CD4-positive, alpha-beta memory T cell (primary cell): ENCODE results near the gene MMP7. TPM values are rescaled to one million over a fixed set of nuclear protein-coding genes. Genes with fewer than 3 reads are reported as not detected.

ENCODE experiments used
- CTCF ChIA-PET: fragments of 350-600 bp; sonication (Branson Sonifier 250); formaldehyde crosslinking; loops from one replicate; lab custom pipeline; 2021; ENCODE audit warnings: inconsistent platforms; ENCODE audit not compliant: partially characterized antibody; lab: Charles Lee
- POLR2A ChIA-PET: fragments of 350-600 bp; sonication (Branson Sonifier 250); formaldehyde crosslinking; loops from one replicate; lab custom pipeline; 2021; ENCODE audit not compliant: partially characterized antibody; lab: Charles Lee
- DNase-seq, 5 donors: peaks; one replicate each; pipeline versions ENCODE4 v3.0.0 to v3.0.0-alpha.2; 2020 to 2022; ENCODE audit warnings: mixed read lengths in 1 of 5
- H3K27ac ChIP-seq: one replicate; pipeline ENCODE4 v1.7.0; 2013; ENCODE audit warnings: low read depth, low read length
- H3K27me3 ChIP-seq: 2 replicates; pipeline ENCODE4 v1.7.0; 2013; ENCODE audit warnings: mild to moderate bottlenecking, low read length, moderate library complexity; ENCODE audit not compliant: insufficient read depth
- H3K36me3 ChIP-seq: 2 replicates; pipeline ENCODE4 v1.7.0; 2013; ENCODE audit warnings: mild to moderate bottlenecking, low read length, moderate library complexity; ENCODE audit not compliant: insufficient read depth
- H3K4me1 ChIP-seq: 2 replicates; pipeline ENCODE4 v1.7.0; 2013; ENCODE audit warnings: mild to moderate bottlenecking, low read length, moderate library complexity; ENCODE audit not compliant: insufficient read depth
- H3K4me3 ChIP-seq, 2 donors: one replicate each; pipeline ENCODE4 v1.7.0; 2013; ENCODE audit warnings: low read length in 2 of 2, mild to moderate bottlenecking in 1 of 2
- H3K9me3 ChIP-seq, 2 donors: one replicate each; pipeline ENCODE4 v1.7.0; 2013; ENCODE audit warnings: low read length in 2 of 2, control low read depth in 1 of 2; ENCODE audit not compliant: control insufficient read depth in 1 of 2
- H3K27ac Mint-ChIP-seq, 7 donors: one replicate each; pipeline ENCODE4 v1.8.0; 2020 to 2021; ENCODE audit warnings: mixed read lengths in 7 of 7, mild to moderate bottlenecking in 6 of 7, inconsistent platforms in 3 of 7, moderate library complexity in 3 of 7
- H3K27me3 Mint-ChIP-seq, 2 donors: one replicate each; pipeline ENCODE4 v1.8.0; 2020 to 2021; ENCODE audit warnings: mixed read lengths in 2 of 2
- H3K36me3 Mint-ChIP-seq, 2 donors: one replicate each; pipeline ENCODE4 v1.8.0; 2020 to 2021; ENCODE audit warnings: mixed read lengths in 2 of 2, inconsistent platforms in 1 of 2, mild to moderate bottlenecking in 1 of 2
- H3K4me1 Mint-ChIP-seq, 4 donors: one replicate each; pipeline ENCODE4 v1.8.0; 2020 to 2021; ENCODE audit warnings: mixed read lengths in 4 of 4, mild to moderate bottlenecking in 1 of 4
- H3K4me3 Mint-ChIP-seq, 8 donors: one replicate each; pipeline ENCODE4 v1.8.0; 2020 to 2021; ENCODE audit warnings: mixed read lengths in 8 of 8, mild to moderate bottlenecking in 7 of 8, moderate library complexity in 6 of 8, inconsistent platforms in 3 of 8
- H3K9me3 Mint-ChIP-seq, 8 donors: one replicate each; pipeline ENCODE4 v1.8.0; 2020 to 2021; ENCODE audit warnings: mixed read lengths in 8 of 8, mild to moderate bottlenecking in 5 of 8, inconsistent platforms in 3 of 8, moderate library complexity in 1 of 8
- intact Hi-C: fragments of 100-400 bp; cut with micrococcal nuclease; formaldehyde crosslinking; loops from one replicate; pipeline ENCODE4 v1.15.1; 2023
- polyA plus RNA-seq, 2 donors: library from polyadenylated mRNA; unstranded; fragments of 300-500 nt; fragmentation: Illumina TruSeq; gene quantifications; one replicate each; pipeline ENCODE4 v1.2.3, GENCODE V29; 2021
- total RNA-seq, 2 experiments: library from RNA; stranded (reverse); gene quantifications; one replicate each; pipeline ENCODE4 v1.2.3, GENCODE V29; 2021

The MMP7 gene
- total and polyA plus RNA-seq, 4 experiments from 2014 or later = not detected

DNA sequence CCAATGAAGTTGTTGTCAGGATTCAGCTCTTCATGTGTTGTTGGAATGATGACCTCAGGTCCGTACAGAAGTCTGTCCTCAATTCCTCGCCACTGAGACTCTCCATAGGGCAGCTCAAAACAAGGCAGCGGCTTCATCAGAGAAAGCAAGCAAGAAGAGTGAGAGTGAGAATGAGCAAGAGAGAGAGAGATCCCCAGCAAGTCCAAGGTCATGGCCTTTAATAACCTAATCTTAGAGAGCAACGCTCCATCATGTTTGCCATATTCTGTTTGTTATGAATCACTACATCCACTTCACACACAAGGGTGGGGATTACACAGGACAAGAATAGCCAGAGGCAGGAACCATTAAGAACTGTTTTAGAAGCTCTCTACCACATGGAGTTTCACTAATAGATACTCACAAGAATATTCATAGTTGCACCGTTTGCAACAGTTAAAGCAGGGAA is 23.3 kb upstream of the MMP7 start:
- no peaks in the 10 kb centered on the region for H3K27me3 ChIP-seq
- intact Hi-C loops = no loop called here
- Mint-ChIP-seq H3K9me3 (no peaks in the 10 kb centered on the region), H3K27me3 (peaks cover 0 to 4% of the 10 kb centered on the region in 2 donors), H3K36me3 (no peaks in the 10 kb centered on the region), H3K4me3 (no peak overlapping the region), H3K4me1 (no peaks in the 10 kb centered on the region), H3K27ac (no peak overlapping the region)
- H3K27ac ChIP-seq = no peak overlapping the region
- DNase-seq = no peak
- ChIA-PET POLR2A (no interaction called here), CTCF (no interaction called here)
- H3K4me1 ChIP-seq = no peaks in the 10 kb centered on the region
- H3K4me3 ChIP-seq = no peak overlapping the region
- no peaks in the 10 kb centered on the region for H3K36me3 ChIP-seq
- H3K9me3 ChIP-seq = no peaks in the 10 kb centered on the region

DNA sequence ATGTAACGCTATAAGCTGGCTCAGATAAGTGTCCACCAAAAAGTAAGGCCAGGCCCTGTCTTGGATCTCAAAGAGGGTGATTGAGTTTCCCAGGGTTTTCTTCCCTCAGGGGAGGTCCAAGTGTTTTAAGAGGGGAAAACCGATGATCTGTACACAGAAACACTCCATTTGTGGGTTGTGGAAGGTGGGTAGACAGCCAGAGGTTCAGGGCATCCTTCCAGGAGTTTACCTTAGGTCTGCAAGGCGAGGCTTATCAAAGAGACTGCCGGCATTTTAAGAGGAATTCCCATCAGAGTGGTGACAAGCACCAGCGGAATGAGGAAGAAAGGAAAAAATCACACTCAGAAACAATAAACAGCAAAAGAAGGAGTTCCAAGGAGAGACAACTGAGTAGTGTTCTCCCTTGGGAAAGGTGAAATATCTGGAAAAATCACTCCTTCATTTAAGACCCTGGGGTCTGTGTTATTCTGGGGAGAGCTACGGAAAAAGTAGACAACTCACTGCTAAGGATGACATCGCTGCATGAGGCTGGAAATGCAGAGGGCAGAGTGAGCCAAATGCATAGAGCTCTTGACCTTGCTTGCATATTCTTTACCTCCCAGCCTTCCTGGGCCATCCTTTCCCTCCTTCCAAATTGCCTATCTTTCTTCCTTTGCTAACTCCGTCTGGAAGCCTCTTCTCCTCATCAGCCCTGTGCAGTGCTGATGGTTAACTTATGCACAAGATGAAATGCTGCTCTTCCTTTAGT is 22.1 kb upstream of the MMP7 start:
- H3K36me3 Mint-ChIP-seq = no peaks in the 10 kb centered on the region
- intact Hi-C loops = no loop called here
- CTCF ChIA-PET = no interaction called here

DNA sequence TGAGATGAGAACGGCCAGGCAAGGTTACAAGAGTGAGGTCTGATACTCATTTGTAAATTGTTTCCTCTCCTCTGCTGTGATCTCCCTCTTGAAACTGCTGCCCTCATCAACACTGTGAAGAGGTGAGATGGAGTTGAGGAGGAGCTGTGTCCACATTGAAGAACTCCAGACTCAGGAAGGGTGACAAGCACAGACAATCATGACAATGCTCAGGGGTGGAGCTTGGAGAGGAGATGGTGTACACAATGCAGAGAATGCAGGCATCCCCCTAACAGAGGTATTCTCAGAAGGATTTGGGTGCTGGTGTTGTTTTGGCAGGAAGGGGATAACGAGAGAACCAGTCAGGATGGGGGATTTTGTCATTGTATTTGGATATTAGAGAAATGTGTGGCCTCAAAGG is 21.5 kb upstream of the MMP7 start:
- H3K27me3 Mint-ChIP-seq = peaks cover 0 to 4% of the 10 kb centered on the region in 2 donors
- Histone ChIP-seq H3K27me3 (no peaks in the 10 kb centered on the region), H3K4me3 (no peak overlapping the region), H3K9me3 (no peaks in the 10 kb centered on the region), H3K36me3 (no peaks in the 10 kb centered on the region), H3K27ac (no peak overlapping the region), H3K4me1 (no peaks in the 10 kb centered on the region)
- ChIA-PET CTCF (no interaction called here), POLR2A (no interaction called here)
- H3K27ac Mint-ChIP-seq = no peak overlapping the region
- no peak overlapping the region for H3K4me3 Mint-ChIP-seq
- H3K9me3 Mint-ChIP-seq = no peaks in the 10 kb centered on the region
- intact Hi-C loops = no loop called here
- H3K36me3 Mint-ChIP-seq = no peaks in the 10 kb centered on the region
- H3K4me1 Mint-ChIP-seq = no peaks in the 10 kb centered on the region
- no peak for DNase-seq

More for the DNA sequence above, 22.1 kb upstream of the MMP7 start:
- no peaks in the 10 kb centered on the region for H3K36me3 ChIP-seq
- no peaks in the 10 kb centered on the region for H3K9me3 ChIP-seq
- H3K27me3 ChIP-seq = no peaks in the 10 kb centered on the region
- no peak overlapping the region for H3K4me3 Mint-ChIP-seq
- no peaks in the 10 kb centered on the region for H3K9me3 Mint-ChIP-seq
- H3K27ac Mint-ChIP-seq = no peak overlapping the region
- no peaks in the 10 kb centered on the region for H3K4me1 ChIP-seq
- no peak overlapping the region for H3K4me3 ChIP-seq
- H3K27ac ChIP-seq = no peak overlapping the region
- H3K4me1 Mint-ChIP-seq = no peaks in the 10 kb centered on the region
- peaks cover 0 to 4% of the 10 kb centered on the region in 2 donors for H3K27me3 Mint-ChIP-seq
- POLR2A ChIA-PET = no interaction called here
- no peak for DNase-seq

DNA sequence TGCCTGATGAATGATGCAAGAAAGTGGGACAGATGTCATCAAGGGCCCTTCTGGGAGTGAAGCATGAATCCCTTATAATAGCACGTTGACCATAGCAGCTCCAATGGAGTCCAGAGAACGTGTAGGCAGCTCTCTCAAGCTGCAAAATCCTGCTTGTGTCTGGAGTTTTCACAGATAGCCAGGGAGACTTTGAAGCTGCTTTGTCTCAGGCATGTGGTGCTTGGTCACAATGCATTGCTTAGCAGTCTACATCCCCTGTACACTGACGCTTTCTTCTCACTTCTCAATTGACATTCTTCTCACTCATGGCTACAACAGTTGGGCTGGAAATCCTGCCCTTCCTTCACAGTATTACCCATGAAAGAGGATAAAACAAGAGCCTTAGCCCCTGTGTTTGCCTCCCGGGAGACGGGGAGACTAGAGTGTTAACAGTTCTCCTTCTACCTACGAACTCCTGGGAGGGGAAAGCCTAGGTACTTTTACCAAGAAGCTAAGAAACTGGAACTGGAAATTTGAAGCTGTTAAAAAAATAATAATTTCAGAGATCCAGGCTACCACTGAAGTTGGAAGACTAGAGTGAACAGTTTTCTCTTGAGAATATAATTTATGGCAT is 20.7 kb upstream of the MMP7 start:
- Histone ChIP-seq H3K4me1 (no peaks in the 10 kb centered on the region), H3K27ac (no peak overlapping the region), H3K27me3 (no peaks in the 10 kb centered on the region), H3K9me3 (no peaks in the 10 kb centered on the region), H3K4me3 (no peak overlapping the region), H3K36me3 (no peaks in the 10 kb centered on the region)
- no peak for DNase-seq
- POLR2A ChIA-PET = no interaction called here
- Mint-ChIP-seq H3K4me3 (no peak overlapping the region), H3K27me3 (peaks cover 0 to 4% of the 10 kb centered on the region in 2 donors), H3K27ac (peak overlapping the region in 1 of 7 donors; percentile 33), H3K9me3 (no peaks in the 10 kb centered on the region), H3K4me1 (no peaks in the 10 kb centered on the region), H3K36me3 (no peaks in the 10 kb centered on the region)
- CTCF ChIA-PET = interaction anchor here (0.8 to 1.0 kb wide), 3 partner anchors 61 to 257 kb away, joined by 3 read pairs; no protein-coding TSS in a partner anchor
- intact Hi-C loops = no loop called here

DNA sequence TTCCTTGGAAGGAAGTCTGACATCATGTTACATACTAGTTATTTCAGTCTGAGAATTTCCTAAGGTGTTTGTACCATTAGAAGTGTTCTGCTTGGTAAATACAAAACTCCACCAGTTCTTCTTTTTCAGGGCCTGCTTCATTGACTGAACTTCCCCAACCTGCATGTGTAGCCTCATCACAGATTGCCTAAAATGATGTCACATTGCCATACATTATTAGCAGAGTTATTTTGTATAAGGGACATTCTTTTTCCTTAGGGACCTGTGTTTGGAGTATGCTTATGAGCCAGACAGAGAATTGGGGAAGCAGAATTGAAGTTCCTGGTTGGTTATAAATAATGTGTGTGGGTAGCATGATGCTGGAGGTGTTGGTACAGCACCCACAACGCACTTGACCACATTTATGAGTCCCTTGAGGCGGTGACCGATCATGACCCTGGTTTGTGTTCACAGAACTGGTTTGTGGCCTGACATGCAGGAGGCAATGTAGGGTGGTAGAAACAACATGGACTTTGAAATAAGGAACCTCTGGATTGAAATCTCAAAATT is 16.4 kb upstream of the MMP7 start:
- Mint-ChIP-seq H3K27ac (peak overlapping the region in 1 of 7 donors; percentile 52), H3K27me3 (peaks cover 0 to 6% of the 10 kb centered on the region in 2 donors), H3K4me1 (peaks cover 0 to 3% (median 0%) of the 10 kb centered on the region in 4 donors), H3K4me3 (no peak overlapping the region), H3K9me3 (no peaks in the 10 kb centered on the region), H3K36me3 (no peaks in the 10 kb centered on the region)
- no peaks in the 10 kb centered on the region for H3K27me3 ChIP-seq
- DNase-seq = no peak
- H3K9me3 ChIP-seq = no peaks in the 10 kb centered on the region
- intact Hi-C loops = no loop called here
- CTCF ChIA-PET = interaction anchor here (1.2 kb wide), 1 partner anchor 12 kb away, joined by 3 read pairs; no protein-coding TSS in a partner anchor
- H3K27ac ChIP-seq = no peak overlapping the region
- no peaks in the 10 kb centered on the region for H3K4me1 ChIP-seq
- POLR2A ChIA-PET = no interaction called here
- H3K4me3 ChIP-seq = no peak overlapping the region
- H3K36me3 ChIP-seq = no peaks in the 10 kb centered on the region

DNA sequence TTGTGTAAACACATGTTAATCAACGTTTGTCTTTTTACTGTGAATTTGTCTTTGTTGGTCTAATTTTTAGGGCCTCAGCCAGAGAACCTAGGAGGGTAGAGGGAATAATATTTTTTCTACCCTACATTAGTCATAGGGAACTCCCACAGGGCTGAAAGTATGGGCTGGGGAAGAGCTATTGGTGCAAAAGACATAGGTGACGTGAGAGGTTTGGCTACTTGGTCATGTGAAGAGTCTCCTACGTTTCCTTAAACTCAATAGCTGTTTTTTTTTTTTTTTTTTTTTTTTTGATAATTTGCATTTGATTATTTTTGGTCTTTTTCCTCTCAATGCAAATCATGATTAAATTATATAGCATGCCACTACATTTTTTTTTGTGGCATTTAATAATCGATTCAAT is 15.9 kb upstream of the MMP7 start:
- Mint-ChIP-seq H3K27me3 (peaks cover 0 to 4% of the 10 kb centered on the region in 2 donors), H3K9me3 (no peaks in the 10 kb centered on the region), H3K36me3 (no peaks in the 10 kb centered on the region), H3K4me1 (peaks cover 0 to 3% (median 0%) of the 10 kb centered on the region in 4 donors), H3K4me3 (no peak overlapping the region), H3K27ac (no peak overlapping the region)
- Histone ChIP-seq H3K9me3 (no peaks in the 10 kb centered on the region), H3K4me3 (no peak overlapping the region), H3K27ac (no peak overlapping the region), H3K4me1 (no peaks in the 10 kb centered on the region), H3K27me3 (no peaks in the 10 kb centered on the region), H3K36me3 (no peaks in the 10 kb centered on the region)
- no peak for DNase-seq
- intact Hi-C loops = no loop called here
- CTCF ChIA-PET = no interaction called here
- POLR2A ChIA-PET = no interaction called here

- Mint-ChIP-seq H3K27ac (peak overlapping the region in 1 of 7 donors; percentile 57), H3K36me3 (no peaks in the 10 kb centered on the region), H3K4me1 (peaks cover 0 to 3% (median 0%) of the 10 kb centered on the region in 4 donors), H3K9me3 (no peaks in the 10 kb centered on the region), H3K4me3 (no peak overlapping the region), H3K27me3 (peaks cover 0 to 4% of the 10 kb centered on the region in 2 donors)
- Histone ChIP-seq H3K4me1 (no peaks in the 10 kb centered on the region), H3K4me3 (no peak overlapping the region), H3K27me3 (no peaks in the 10 kb centered on the region), H3K27ac (no peak overlapping the region), H3K36me3 (no peaks in the 10 kb centered on the region), H3K9me3 (no peaks in the 10 kb centered on the region)
- ChIA-PET CTCF (no interaction called here), POLR2A (no interaction called here)
- intact Hi-C loops = no loop called here
- DNase-seq = no peak
Measured at GRCh38 chr11:102545701-102546100, 15.2 kb upstream of the MMP7 start.
